CD4-positive, alpha-beta T cell treated with Interleukin-15 for 4 hours (primary cell): Measurements from ENCODE around the gene MUC5AC.
"Not testable (repeated sequence)": the region's sequence is repeated elsewhere in the genome, so short reads cannot be mapped to it uniquely, and the experiment has no call there.

Experiments used
- DNase-seq: peaks from one replicate; pipeline ENCODE4 v3.0.0-alpha.2; 2020; ENCODE audit warnings: low spot score

Gene MUC5AC

DNA sequence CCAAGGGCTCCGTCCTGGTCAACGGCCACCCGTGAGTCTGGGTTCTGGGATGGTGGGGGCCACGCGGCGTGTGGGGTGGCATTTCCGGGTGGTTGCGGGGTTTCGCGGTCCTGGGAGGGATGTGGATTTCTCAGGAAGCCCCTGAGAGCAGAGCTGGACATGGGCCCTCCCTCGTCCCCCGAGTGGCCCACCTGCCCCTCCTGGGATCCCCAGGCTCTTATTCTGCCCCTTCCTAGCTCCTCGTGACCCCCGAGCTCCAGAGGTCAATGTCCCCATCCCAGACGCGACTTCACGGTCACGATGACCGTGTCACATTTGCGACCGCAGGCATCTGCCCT lies 4.4 kb downstream of the MUC5AC start:
- DNase-seq, result no peak

GRCh38 chr11:1162491-1163311 lies 4.9 kb downstream of the MUC5AC start:
- no peak for DNase-seq

DNA sequence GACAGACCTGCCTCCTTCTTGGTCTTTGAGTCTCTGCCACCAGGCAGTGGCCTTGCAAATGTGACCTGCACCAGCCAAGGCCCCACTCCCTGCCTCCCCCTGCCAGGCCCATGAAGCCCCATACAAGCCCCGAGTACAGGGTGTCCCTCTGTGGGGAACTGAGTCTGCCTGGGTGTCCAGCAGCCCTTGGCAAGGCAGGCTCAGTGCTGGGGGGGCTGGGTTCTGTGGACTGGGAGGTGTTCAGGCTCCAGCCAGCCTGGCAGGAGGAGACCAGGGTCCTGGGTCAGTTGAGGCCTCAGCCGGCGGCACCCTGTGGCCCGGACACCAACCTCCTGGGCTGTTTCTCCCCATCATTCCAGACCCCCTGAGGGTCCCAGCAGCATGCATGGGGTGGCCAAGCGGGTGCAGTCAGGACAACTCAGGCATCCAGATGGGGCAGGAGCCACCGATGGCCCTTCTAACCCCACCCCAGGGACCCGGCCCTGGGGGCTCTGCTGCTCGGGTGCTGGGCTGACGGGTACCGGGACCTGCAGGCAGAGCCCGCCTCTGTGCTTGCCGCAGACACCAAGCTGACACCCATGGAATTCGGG lies 5.7 kb downstream of the MUC5AC start:
- no peak for DNase-seq

DNA sequence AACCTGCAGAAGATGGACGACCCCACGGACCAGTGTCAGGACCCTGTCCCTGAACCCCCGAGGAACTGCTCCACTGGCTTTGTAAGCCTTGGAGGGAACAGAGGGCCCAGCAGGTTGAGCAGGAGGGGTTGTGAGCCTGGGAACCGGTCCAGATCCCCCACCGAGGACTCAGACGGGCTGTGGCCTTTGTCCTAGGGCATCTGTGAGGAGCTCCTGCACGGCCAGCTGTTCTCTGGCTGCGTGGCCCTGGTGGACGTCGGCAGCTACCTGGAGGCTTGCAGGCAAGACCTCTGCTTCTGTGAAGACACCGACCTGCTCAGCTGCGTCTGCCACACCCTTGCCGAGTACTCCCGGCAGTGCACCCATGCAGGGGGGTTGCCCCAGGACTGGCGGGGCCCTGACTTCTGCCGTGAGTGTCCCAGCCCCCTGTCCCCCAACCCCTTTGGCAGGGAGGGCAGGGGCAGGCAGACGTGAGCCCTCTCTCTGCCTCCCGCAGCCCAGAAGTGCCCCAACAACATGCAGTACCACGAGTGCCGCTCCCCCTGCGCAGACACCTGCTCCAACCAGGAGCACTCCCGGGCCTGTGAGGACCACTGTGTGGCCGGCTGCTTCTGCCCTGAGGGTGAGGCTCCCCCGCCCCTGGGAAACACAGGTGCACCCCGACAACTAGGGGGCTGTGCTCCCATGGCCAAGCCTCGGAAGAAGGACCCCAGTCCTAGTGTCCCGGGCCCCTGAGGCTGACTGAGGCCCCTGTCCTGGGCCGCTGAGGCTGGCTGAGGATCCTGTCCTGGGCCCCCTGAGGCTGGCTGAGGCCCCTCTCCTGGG lies 6.4 kb downstream of the MUC5AC start:
- DNase-seq, result no peak

DNA sequence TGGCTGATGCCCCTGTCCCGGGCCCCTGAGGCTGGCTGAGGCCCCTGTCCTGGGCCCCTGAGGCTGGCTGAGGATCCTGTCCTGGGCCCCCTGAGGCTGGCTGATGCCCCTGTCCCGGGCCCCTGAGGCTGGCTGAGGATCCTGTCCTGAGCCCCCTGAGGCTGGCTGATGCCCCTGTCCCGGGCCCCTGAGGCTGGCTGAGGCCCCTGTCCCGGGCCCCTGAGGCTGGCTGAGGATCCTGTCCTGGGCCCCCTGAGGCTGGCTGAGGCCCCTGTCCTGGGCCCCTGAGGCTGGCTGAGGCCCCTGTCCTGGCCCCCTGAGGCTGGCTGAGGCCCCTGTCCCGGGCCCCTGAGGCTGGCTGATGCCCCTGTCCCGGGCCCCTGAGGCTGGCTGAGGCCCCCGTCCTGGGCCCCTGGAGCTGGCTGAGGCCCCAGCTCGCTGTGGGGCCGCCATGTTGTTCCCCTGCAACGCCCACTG lies 7.1 kb downstream of the MUC5AC start:
- not testable (repeated sequence) for DNase-seq

DNA sequence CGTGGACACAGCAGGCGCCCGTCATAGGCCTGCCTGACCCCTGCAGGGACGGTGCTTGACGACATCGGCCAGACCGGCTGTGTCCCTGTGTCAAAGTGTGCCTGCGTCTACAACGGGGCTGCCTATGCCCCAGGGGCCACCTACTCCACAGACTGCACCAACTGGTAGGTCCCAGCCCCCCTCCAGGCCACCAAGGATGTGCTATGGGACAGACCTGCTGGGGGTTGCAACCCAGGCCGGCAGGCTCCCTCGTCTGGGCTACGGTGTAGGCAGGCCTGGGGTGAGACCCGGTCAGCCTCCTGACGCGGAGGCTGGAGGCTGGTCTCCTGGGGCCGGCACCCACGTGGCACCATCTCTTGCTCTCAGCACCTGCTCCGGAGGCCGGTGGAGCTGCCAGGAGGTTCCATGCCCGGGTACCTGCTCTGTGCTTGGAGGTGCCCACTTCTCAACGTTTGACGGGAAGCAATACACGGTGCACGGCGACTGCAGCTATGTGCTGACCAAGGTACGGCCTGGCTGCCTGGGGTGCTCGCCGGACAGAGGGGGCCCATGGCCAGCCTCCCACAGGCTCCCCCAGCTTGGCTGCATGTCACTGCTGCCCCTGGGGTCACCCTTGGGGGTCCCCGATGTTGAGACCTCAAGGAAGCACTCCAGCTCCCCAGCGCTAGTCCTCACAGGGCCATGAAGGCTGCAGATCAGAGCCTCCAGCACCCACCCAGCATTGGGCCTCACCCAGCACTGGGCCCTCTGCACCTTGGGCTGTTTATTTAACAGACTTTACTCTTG lies 7.7 kb downstream of the MUC5AC start:
- no peak for DNase-seq

DNA sequence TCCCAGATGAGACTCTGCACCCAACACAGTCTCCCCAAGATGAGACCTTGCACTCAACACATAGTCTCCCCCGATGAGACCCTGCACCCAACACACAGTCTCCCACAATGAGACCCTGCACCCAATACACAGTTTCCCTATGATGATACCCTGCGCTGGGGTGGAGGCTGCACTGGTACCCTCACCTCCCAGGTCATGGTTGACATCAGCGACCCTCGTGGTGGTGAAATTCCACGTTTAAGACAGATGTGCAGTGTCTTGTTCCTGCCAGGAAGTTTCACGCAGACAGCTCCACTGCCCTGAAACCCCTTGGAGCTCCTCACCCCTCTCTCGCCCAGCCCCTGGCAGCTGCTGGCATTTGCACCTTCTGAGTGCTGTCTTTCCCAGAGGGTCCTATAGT lies 9.5 kb downstream of the MUC5AC start:
- DNase-seq, result no peak

- no peak for DNase-seq
Measured at GRCh38 chr11:1167751-1168231, 10.0 kb downstream of the MUC5AC start.

- DNase-seq, result no peak
Measured at GRCh38 chr11:1168256-1168655, 10.5 kb downstream of the MUC5AC start.

DNA sequence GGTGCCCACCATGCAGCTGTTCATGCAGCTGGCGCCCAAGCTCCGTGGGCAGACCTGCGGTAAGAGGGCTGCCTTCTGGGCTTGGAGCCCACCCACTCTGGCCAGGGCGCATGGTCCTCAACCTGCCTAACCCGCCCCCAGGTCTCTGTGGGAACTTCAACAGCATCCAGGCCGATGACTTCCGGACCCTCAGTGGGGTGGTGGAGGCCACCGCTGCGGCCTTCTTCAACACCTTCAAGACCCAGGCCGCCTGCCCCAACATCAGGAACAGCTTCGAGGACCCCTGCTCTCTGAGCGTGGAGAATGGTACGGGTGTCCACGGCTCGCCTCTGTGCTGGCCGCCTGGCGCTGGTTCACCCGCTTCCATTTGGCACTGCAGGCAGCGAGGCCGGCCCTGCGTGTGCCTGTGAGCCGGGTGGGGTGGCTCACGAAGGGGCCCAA lies 11.0 kb downstream of the MUC5AC start:
- no peak for DNase-seq

GRCh38 chr11:1171223-1171984 lies 13.7 kb downstream of the MUC5AC start:
- DNase-seq, result no peak

DNA sequence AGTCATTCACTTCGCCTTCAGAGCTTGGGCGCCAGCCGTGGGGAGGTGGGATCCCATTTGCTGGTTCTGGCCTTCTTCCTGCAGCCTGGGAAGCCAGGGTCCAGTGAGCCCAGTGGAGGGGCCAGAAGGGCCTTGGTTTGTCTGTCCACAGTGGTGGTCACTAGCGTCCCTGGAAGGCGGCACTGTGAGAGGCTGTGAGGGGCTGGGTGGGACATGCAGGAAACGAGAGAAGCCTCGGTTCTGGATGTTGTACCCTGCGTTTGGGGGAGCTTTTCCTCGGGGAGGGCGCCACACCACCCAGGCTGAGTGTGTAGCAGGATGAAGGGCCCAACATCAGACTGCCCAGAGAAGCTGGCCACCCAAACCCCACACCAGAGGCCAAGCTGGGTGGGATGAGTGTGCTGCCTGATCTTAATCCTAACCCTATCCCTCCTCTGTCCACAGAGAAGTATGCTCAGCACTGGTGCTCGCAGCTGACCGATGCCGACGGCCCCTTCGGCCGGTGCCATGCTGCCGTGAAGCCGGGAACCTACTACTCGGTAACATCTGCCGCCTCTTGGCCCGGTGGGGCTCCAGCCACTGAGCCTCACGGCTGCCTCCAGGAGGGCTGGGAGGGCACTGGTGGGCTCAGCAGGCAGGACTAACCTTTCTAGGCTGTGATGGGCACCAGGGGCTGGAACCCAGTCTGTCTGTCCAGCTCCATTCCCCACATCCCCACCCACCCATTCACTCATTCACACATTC lies 14.4 kb downstream of the MUC5AC start:
- DNase-seq, result no peak

DNA sequence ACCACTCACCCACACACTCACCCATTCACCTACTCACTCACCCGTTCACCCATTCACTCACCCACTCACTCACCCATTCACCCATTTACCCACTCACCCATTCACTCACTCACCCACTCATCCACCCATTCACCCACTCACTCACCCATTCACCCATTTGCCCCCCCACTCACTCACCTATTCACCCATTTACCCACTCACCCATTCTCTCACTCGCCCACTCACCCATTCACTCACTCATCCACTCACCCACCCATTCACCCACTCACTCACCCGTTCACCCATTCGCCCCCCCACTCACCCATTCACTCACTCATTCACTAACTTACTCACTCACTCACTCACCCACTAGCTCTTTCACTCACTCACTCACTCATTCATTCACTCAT lies 15.0 kb downstream of the MUC5AC start:
- no peak for DNase-seq

GRCh38 chr11:1173396-1173795 lies 15.6 kb downstream of the MUC5AC start:
- DNase-seq, result not testable (repeated sequence)

DNA sequence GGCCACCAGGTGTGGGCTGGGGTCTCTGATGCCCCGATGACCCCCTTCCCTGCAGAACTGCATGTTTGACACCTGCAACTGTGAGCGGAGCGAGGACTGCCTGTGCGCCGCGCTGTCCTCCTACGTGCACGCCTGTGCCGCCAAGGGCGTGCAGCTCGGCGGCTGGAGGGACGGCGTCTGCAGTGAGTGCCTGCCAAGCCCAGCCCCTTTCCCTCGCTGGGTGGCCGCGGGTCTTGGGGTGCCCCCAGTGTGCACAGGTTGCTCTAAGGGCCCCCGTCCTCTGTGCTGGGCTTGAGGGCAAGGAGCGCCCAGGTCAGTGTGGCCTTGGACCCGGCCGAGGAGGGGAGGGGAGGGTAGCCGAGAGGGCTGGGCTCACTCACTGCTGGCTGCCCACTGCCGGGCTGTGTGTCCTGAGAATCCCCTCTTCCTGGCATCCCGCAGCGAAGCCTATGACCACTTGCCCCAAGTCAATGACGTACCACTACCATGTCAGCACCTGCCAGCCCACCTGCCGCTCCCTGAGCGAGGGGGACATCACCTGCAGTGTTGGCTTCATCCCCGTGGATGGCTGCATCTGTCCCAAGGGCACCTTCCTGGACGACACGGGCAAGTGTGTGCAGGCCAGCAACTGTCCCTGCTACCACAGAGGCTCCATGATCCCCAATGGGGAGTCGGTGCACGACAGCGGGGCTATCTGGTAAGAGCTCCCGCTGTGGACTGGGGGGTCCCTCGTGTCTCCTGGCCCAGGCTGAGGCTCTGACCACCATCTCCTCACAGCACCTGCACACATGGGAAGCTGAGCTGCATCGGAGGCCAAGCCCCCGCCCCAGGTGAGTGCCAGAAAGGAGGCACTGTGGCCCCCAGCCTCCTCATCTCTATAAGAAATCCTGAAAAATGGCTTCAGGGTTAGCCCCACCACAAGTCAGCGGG lies 17.0 kb downstream of the MUC5AC start:
- no peak for DNase-seq

GRCh38 chr11:1175461-1176223 lies 17.9 kb downstream of the MUC5AC start:
- DNase-seq, result no peak

- DNase-seq, result no peak
Measured at GRCh38 chr11:1176224-1177019, 18.7 kb downstream of the MUC5AC start.
